ENCODE results near the gene RGS19. TPM values are rescaled to one million over a fixed set of nuclear protein-coding genes. Genes with fewer than 3 reads are reported as not detected.

RGS19 gene
- total RNA-seq, 2 donors from 2014 or later = 42.8 to 50.9 TPM

- H3K27ac Mint-ChIP-seq = no peak overlapping the region
- H3K27me3 Mint-ChIP-seq = peaks cover 19% of the 10 kb centered on the region
- H3K4me1 Mint-ChIP-seq = peaks cover 16% of the 10 kb centered on the region
- DNase-seq (no peak), ATAC-seq (no peak)
- no peaks in the 10 kb centered on the region for H3K9me3 ChIP-seq (ENCODE audit: control insufficient read depth, low read length, poor library complexity, severe bottlenecking)
- peak overlapping the region; percentile 25 for H3K4me3 Mint-ChIP-seq
- peaks cover 2% of the 10 kb centered on the region for H3K36me3 Mint-ChIP-seq (ENCODE audit: low read depth)
These were observed 33.8 kb downstream of the RGS19 start for GRCh38 chr20:64045346-64046011.

DNA sequence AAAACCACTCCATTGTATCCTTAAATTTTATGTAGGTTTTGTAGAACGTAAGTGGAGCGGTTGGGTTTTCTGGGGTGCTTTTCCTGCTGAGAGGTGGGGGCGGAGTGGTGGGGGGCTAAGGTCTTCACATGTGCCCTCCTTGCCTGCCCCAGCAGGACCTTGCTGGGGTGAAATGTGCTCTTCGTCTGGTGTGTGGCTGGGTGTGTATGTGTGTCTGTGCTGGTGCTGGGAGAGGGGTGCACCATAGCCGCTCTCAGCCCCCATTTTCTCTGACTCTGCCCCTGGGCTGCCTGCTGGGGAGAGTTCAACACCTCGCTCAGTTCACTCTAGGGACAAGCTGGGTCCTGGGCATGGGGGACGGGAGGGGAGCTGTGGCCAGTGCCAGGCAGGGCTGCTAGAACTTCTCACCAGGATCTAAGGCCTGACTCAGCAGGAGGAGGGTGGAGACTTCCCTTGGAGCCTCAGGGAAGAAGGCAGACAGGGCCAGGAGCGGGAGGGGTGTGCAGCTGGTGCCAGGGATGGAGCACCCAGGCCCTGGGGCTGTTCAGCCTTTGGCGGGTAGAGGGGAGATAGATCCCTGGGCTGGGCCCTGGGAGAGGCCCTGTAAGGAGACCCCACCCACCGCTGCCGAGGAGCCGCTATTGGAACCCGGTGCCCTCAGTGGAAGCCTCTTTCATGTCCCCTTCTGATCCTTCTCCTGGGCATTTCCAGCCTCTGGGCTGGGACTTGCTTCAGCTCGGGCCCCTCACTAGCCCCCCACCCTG is 34.7 kb downstream of the RGS19 start:
- H3K27me3 Mint-ChIP-seq = peaks cover 19% of the 10 kb centered on the region
- no peak for DNase-seq
- peaks cover 22% of the 10 kb centered on the region for H3K4me1 Mint-ChIP-seq
- no peak overlapping the region for H3K4me3 Mint-ChIP-seq
- no peaks in the 10 kb centered on the region for H3K9me3 ChIP-seq (ENCODE audit: control insufficient read depth, low read length, poor library complexity, severe bottlenecking)
- peaks cover 2% of the 10 kb centered on the region for H3K36me3 Mint-ChIP-seq (ENCODE audit: low read depth)
- no peak for ATAC-seq
- H3K27ac Mint-ChIP-seq = no peak overlapping the region

GRCh38 chr20:64043768-64044167 is 35.5 kb downstream of the RGS19 start:
- no peak for ATAC-seq
- H3K9me3 ChIP-seq (ENCODE audit: control insufficient read depth, low read length, poor library complexity, severe bottlenecking) = no peaks in the 10 kb centered on the region
- Mint-ChIP-seq H3K27me3 (peaks cover 19% of the 10 kb centered on the region), H3K4me3 (peak overlapping the region; percentile 58), H3K36me3 (ENCODE audit: low read depth) (peaks cover 2% of the 10 kb centered on the region), H3K27ac (peak overlapping the region; percentile 54), H3K4me1 (peaks cover 22% of the 10 kb centered on the region)
- DNase-seq = no peak

- H3K27ac Mint-ChIP-seq = peak overlapping the region; percentile 65
- no peaks in the 10 kb centered on the region for H3K9me3 ChIP-seq (ENCODE audit: control insufficient read depth, low read length, poor library complexity, severe bottlenecking)
- H3K4me1 Mint-ChIP-seq = peaks cover 26% of the 10 kb centered on the region
- peaks cover 12% of the 10 kb centered on the region for H3K27me3 Mint-ChIP-seq
- ATAC-seq (no peak), DNase-seq (no peak)
- peaks cover 2% of the 10 kb centered on the region for H3K36me3 Mint-ChIP-seq (ENCODE audit: low read depth)
- H3K4me3 Mint-ChIP-seq = peak overlapping the region; percentile 87
These were observed 37.1 kb downstream of the RGS19 start for GRCh38 chr20:64042054-64042781.

DNA sequence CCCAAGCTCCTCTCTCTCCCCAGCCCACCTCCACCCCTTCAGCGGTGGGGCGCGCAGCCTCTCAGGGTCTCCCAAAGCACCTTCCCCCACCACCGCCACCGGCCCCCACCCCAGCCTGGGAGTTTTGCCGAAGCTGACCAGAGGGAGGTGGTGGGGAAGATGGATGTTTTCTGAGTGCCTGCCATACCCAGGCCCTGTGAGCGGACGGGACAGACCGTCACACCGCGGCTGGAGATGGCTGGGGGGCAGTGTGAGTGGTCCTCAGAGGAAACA is 37.6 kb downstream of the RGS19 start:
- DNase-seq (no peak), ATAC-seq (no peak)
- peaks cover 2% of the 10 kb centered on the region for H3K36me3 Mint-ChIP-seq (ENCODE audit: low read depth)
- no peaks in the 10 kb centered on the region for H3K9me3 ChIP-seq (ENCODE audit: control insufficient read depth, low read length, poor library complexity, severe bottlenecking)
- peak overlapping the region; percentile 87 for H3K4me3 Mint-ChIP-seq
- peaks cover 31% of the 10 kb centered on the region for H3K4me1 Mint-ChIP-seq
- peaks cover 10% of the 10 kb centered on the region for H3K27me3 Mint-ChIP-seq
- H3K27ac Mint-ChIP-seq = peak overlapping the region; percentile 65

DNA sequence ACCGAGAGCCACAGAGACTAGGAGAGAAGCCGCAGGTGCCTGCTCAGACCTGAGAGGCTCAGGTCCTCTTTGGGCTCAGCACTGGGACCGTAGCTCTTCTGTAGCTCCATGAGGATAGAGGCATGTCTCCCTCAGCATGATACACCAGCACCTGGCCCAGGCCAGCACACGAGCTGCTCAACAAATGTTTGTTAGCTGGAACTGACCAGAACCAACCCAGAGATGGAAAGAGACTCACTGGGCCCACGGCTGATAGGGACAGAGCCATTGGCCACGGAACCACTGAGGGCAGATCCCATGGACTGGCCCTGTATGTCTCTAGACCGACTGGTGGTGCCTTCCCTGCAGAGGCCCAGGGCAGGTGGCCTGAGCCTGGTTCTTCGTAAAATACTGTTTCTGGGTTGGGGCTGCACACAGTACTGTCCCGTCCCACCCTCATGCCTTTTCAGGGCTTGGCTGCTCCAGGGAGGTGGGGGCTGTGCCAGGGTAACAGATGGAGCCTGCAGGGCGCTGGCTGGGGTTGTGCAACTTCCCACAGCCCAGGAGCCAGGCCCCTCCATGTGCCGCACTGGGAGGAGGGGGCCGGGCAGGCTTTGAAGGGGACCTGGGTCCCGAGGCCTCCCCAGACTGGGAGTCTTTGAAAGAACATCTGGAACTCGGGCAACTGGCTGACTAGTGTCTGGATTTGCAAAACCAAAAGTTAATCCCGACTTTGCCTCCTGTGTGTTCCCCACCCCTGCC is 38.1 kb downstream of the RGS19 start:
- H3K9me3 ChIP-seq (ENCODE audit: control insufficient read depth, low read length, poor library complexity, severe bottlenecking) = no peaks in the 10 kb centered on the region
- H3K36me3 Mint-ChIP-seq (ENCODE audit: low read depth) = peaks cover 1% of the 10 kb centered on the region
- peaks cover 5% of the 10 kb centered on the region for H3K27me3 Mint-ChIP-seq
- peak overlapping the region; percentile 87 for H3K4me3 Mint-ChIP-seq
- H3K4me1 Mint-ChIP-seq = peaks cover 28% of the 10 kb centered on the region
- peak overlapping the region; percentile 76 for H3K27ac Mint-ChIP-seq
- no peak for DNase-seq
- ATAC-seq = no peak

- ATAC-seq (no peak), DNase-seq (no peak)
- Mint-ChIP-seq H3K27ac (peak overlapping the region; percentile 76), H3K27me3 (no peaks in the 10 kb centered on the region), H3K36me3 (ENCODE audit: low read depth) (no peaks in the 10 kb centered on the region), H3K4me1 (peaks cover 23% of the 10 kb centered on the region), H3K4me3 (peak overlapping the region; percentile 84)
- no peaks in the 10 kb centered on the region for H3K9me3 ChIP-seq (ENCODE audit: control insufficient read depth, low read length, poor library complexity, severe bottlenecking)
These were observed 38.9 kb downstream of the RGS19 start for GRCh38 chr20:64040231-64041039.

GRCh38 chr20:64039293-64040160 is 39.8 kb downstream of the RGS19 start:
- no peaks in the 10 kb centered on the region for H3K9me3 ChIP-seq (ENCODE audit: control insufficient read depth, low read length, poor library complexity, severe bottlenecking)
- H3K4me3 Mint-ChIP-seq = peak overlapping the region; percentile 84
- H3K27ac Mint-ChIP-seq = peak overlapping the region; percentile 76
- ATAC-seq (no peak), DNase-seq (no peak)
- no peaks in the 10 kb centered on the region for H3K27me3 Mint-ChIP-seq
- no peaks in the 10 kb centered on the region for H3K36me3 Mint-ChIP-seq (ENCODE audit: low read depth)
- peaks cover 28% of the 10 kb centered on the region for H3K4me1 Mint-ChIP-seq

DNA sequence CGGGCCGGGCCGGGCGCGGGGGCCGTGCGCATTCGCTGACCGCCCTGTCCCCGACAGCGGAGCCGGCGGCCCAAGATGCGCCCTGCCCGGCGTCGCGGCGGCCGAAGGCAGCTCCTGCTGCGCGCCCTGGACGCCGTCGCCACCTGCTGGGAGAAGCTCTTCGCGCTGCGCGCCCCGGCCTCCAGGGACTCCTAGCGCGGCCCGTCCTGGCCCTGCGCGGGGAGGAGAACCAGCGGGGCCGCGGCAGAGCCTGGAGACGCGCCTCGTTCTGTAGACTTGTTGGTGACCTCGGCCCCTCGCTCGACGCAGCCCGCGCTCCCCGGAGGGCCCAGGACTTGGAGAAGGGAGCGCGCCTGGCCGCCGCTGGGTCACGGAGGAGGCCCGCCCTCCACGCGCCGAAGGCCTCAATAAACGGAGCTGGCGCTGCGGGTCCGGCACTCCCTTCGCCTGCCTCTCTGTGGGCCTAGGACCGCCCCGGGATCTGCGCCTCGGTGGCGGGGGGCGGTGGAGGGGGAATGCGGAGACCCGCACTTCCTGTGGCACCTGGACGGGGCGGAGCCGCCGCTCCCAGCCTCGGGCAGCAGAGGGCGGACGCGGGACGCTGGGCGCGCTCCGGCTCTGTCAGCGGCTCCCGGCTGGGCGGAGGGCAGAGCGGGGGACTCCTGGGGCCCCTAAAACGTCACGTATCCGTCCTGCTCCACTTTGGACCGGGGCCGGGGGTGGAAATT is 40.6 kb downstream of the RGS19 start:
- H3K4me3 Mint-ChIP-seq = peak overlapping the region; percentile 84
- H3K36me3 Mint-ChIP-seq (ENCODE audit: low read depth) = no peaks in the 10 kb centered on the region
- H3K4me1 Mint-ChIP-seq = peaks cover 34% of the 10 kb centered on the region

DNA sequence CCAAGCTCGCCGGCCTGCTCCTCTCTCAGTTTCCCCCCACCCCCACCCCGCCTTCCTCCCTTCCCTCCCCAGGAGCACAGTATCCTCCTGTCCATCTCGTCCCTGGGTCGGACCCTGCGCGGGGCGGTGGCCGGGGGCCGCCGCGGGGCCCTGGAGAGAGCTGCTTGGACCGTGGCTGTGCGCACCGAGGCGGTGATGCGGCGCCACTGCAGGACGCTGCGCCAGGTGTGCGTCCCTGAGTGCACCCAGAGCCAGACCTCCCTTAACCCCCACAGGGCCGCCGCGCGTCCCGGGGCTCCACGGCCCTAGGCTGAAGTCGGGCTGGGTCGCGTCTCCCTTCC is 41.1 kb downstream of the RGS19 start:
- Mint-ChIP-seq H3K4me3 (peak overlapping the region; percentile 84), H3K27ac (no peak overlapping the region), H3K27me3 (no peaks in the 10 kb centered on the region), H3K36me3 (ENCODE audit: low read depth) (no peaks in the 10 kb centered on the region), H3K4me1 (peaks cover 36% of the 10 kb centered on the region)
- H3K9me3 ChIP-seq (ENCODE audit: control insufficient read depth, low read length, poor library complexity, severe bottlenecking) = no peaks in the 10 kb centered on the region
- ATAC-seq = peak; percentile 22
- DNase-seq = no peak

More for the DNA sequence above, 40.6 kb downstream of the RGS19 start:
- no peaks in the 10 kb centered on the region for H3K27me3 Mint-ChIP-seq
- DNase-seq (peak; percentile 67 to 73 (median 69)), ATAC-seq (peak; percentile 64)
- H3K9me3 ChIP-seq (ENCODE audit: control insufficient read depth, low read length, poor library complexity, severe bottlenecking) = no peaks in the 10 kb centered on the region
- peak overlapping the region; percentile 76 for H3K27ac Mint-ChIP-seq

GRCh38 chr20:64037498-64038213 is 41.7 kb downstream of the RGS19 start:
- no peak for ATAC-seq
- Mint-ChIP-seq H3K27me3 (no peaks in the 10 kb centered on the region), H3K27ac (peak overlapping the region; percentile 91), H3K36me3 (ENCODE audit: low read depth) (no peaks in the 10 kb centered on the region), H3K4me3 (peak overlapping the region; percentile 84), H3K4me1 (peaks cover 36% of the 10 kb centered on the region)
- no peak for DNase-seq
- no peaks in the 10 kb centered on the region for H3K9me3 ChIP-seq (ENCODE audit: control insufficient read depth, low read length, poor library complexity, severe bottlenecking)

Measured in T-helper 17 cell (primary cell).